ENCODE results near the gene PLA2R1. TPM values are rescaled to one million over a fixed set of nuclear protein-coding genes. Genes with fewer than 3 reads are reported as not detected.

Gene PLA2R1
- total RNA-seq, 1 donor from 2014 or later: 2.1 TPM

- no peak for TF ChIP-seq CTCF (IDR thresholded peaks at IDR 0.05; ENCODE audit: insufficient read depth, low read length, severe bottlenecking)
- Histone ChIP-seq H3K4me3 (ENCODE audit: low read depth, low read length) (no peak overlapping the region), H3K36me3 (ENCODE audit: control insufficient read depth, insufficient read depth, low read length) (peaks cover 2% of the 10 kb centered on the region), H3K27me3 (ENCODE audit: control insufficient read depth, insufficient read depth, low read length) (no peaks in the 10 kb centered on the region)
- DNase-seq (ENCODE audit: low read depth): no peak
- FAIRE-seq: peak; percentile 90
Measured at GRCh38 chr2:160045703-160046210, 16.7 kb downstream of the PLA2R1 start.

GRCh38 chr2:160044728-160045127, 17.7 kb downstream of the PLA2R1 start:
- TF ChIP-seq CTCF (IDR thresholded peaks at IDR 0.05; ENCODE audit: insufficient read depth, low read length, severe bottlenecking): no peak
- no peak for DNase-seq (ENCODE audit: low read depth)
- Histone ChIP-seq H3K27me3 (ENCODE audit: control insufficient read depth, insufficient read depth, low read length) (no peaks in the 10 kb centered on the region), H3K36me3 (ENCODE audit: control insufficient read depth, insufficient read depth, low read length) (peaks cover 2% of the 10 kb centered on the region), H3K4me3 (ENCODE audit: low read depth, low read length) (no peak overlapping the region)
- no peak for FAIRE-seq

GRCh38 chr2:160043265-160043664, 19.1 kb downstream of the PLA2R1 start:
- peaks cover 2% of the 10 kb centered on the region for H3K36me3 ChIP-seq (ENCODE audit: control insufficient read depth, insufficient read depth, low read length)
- no peak overlapping the region for H3K4me3 ChIP-seq (ENCODE audit: low read depth, low read length)
- H3K27me3 ChIP-seq (ENCODE audit: control insufficient read depth, insufficient read depth, low read length): no peaks in the 10 kb centered on the region
- DNase-seq (ENCODE audit: low read depth) (peak; percentile 50), FAIRE-seq (no peak)
- TF ChIP-seq CTCF (IDR thresholded peaks at IDR 0.05; ENCODE audit: insufficient read depth, low read length, severe bottlenecking): no peak

GRCh38 chr2:160042054-160042453, 20.4 kb downstream of the PLA2R1 start:
- DNase-seq (ENCODE audit: low read depth) (peak; percentile 20), FAIRE-seq (no peak)
- Histone ChIP-seq H3K4me3 (ENCODE audit: low read depth, low read length) (no peak overlapping the region), H3K36me3 (ENCODE audit: control insufficient read depth, insufficient read depth, low read length) (peaks cover 2% of the 10 kb centered on the region), H3K27me3 (ENCODE audit: control insufficient read depth, insufficient read depth, low read length) (no peaks in the 10 kb centered on the region)
- TF ChIP-seq CTCF (IDR thresholded peaks at IDR 0.05; ENCODE audit: insufficient read depth, low read length, severe bottlenecking): no peak

GRCh38 chr2:160041091-160041490, 21.3 kb downstream of the PLA2R1 start:
- no peak for TF ChIP-seq CTCF (IDR thresholded peaks at IDR 0.05; ENCODE audit: insufficient read depth, low read length, severe bottlenecking)
- H3K27me3 ChIP-seq (ENCODE audit: control insufficient read depth, insufficient read depth, low read length): no peaks in the 10 kb centered on the region
- FAIRE-seq (no peak), DNase-seq (ENCODE audit: low read depth) (no peak)
- no peak overlapping the region for H3K4me3 ChIP-seq (ENCODE audit: low read depth, low read length)
- peaks cover 2% of the 10 kb centered on the region for H3K36me3 ChIP-seq (ENCODE audit: control insufficient read depth, insufficient read depth, low read length)
